Keratinocyte (primary cell): ENCODE measurements around the gene MPZL2. TPM values are rescaled to one million over a fixed set of nuclear protein-coding genes. Genes with fewer than 3 reads are reported as not detected.

ENCODE experiments used
- DNase-seq: peaks from one replicate; pipeline ENCODE4 v3.0.0-alpha.2; 2011; ENCODE audit warnings: low read depth, missing footprints, low spot score
- FAIRE-seq: peaks from 2 replicates; lab custom pipeline; 2011; peaks lifted over from hg19 to GRCh38; lab: Jason Lieb, UNC
- H2AFZ ChIP-seq: 2 replicates; pipeline ENCODE4 v1.6.0; 2012; ENCODE audit warnings: low read length, control low read depth, inconsistent platforms; ENCODE audit not compliant: control insufficient read depth
- H3K27ac ChIP-seq: 2 replicates; pipeline ENCODE4 v1.5.1; 2011; ENCODE audit warnings: low read length; ENCODE audit not compliant: control insufficient read depth, insufficient read depth
- H3K27me3 ChIP-seq: 3 replicates; pipeline ENCODE4 v1.6.0; 2011; ENCODE audit warnings: low read length; ENCODE audit not compliant: control insufficient read depth, insufficient read depth; ENCODE audit errors: extremely low read depth
- H3K36me3 ChIP-seq, 2 experiments: 2 replicates in 1 of 2; 3 replicates in 1 of 2; pipeline ENCODE4 v1.5.1; 2011; ENCODE audit warnings: low read length in 2 of 2, mild to moderate bottlenecking in 1 of 2; ENCODE audit not compliant: control insufficient read depth in 2 of 2, insufficient read depth in 2 of 2; ENCODE audit errors: extremely low read depth in 1 of 2
- H3K4me1 ChIP-seq: 3 replicates; pipeline ENCODE4 v1.5.1; 2011; ENCODE audit warnings: low read length; ENCODE audit not compliant: control insufficient read depth, insufficient read depth; ENCODE audit errors: extremely low read depth
- H3K4me2 ChIP-seq: 3 replicates; pipeline ENCODE4 v1.6.0; 2011; ENCODE audit warnings: low read depth, low read length; ENCODE audit not compliant: control insufficient read depth, insufficient read depth; ENCODE audit errors: extremely low read depth
- H3K4me3 ChIP-seq, 3 experiments: fragments of 200-600 bp in 1 of 3; sonication (generic) in 1 of 3; 2 replicates in 2 of 3; 3 replicates in 1 of 3; pipeline ENCODE4 v1.5.1; 2011 to 2016; ENCODE audit warnings: low read length in 3 of 3, mild to moderate bottlenecking in 3 of 3, control low read depth in 2 of 3, inconsistent platforms in 1 of 3, low read depth in 1 of 3, mixed read lengths in 1 of 3, mixed run types in 1 of 3, moderate library complexity in 1 of 3; ENCODE audit not compliant: control insufficient read depth in 2 of 3, insufficient read depth in 2 of 3; ENCODE audit errors: extremely low read depth in 1 of 3
- H3K79me2 ChIP-seq: 2 replicates; pipeline ENCODE4 v1.6.0; 2012; ENCODE audit warnings: low read length; ENCODE audit not compliant: control insufficient read depth, insufficient read depth
- H3K9ac ChIP-seq: 3 replicates; pipeline ENCODE4 v1.6.0; 2011; ENCODE audit warnings: low read length; ENCODE audit not compliant: control insufficient read depth, insufficient read depth; ENCODE audit errors: extremely low read depth
- H3K9me1 ChIP-seq: 3 replicates; pipeline ENCODE4 v1.6.0; 2011; ENCODE audit warnings: low read length; ENCODE audit not compliant: control insufficient read depth, insufficient read depth; ENCODE audit errors: extremely low read depth
- H3K9me3 ChIP-seq: 2 replicates; pipeline ENCODE4 v1.5.1; 2012; ENCODE audit warnings: low read depth, low read length; ENCODE audit not compliant: control insufficient read depth
- H4K20me1 ChIP-seq: 3 replicates; pipeline ENCODE4 v1.6.0; 2011; ENCODE audit warnings: low read length; ENCODE audit not compliant: control insufficient read depth, insufficient read depth; ENCODE audit errors: extremely low read depth
- CTCF ChIP-seq, 3 experiments: IDR thresholded peaks in 1 of 3; conservative IDR thresholded peaks in 1 of 3; optimal IDR thresholded peaks in 1 of 3; 2 replicates in 2 of 3; 3 replicates in 1 of 3; pipeline versions ENCODE3 to v1.5.1; 2011; ENCODE audit warnings: low read length in 3 of 3, mild to moderate bottlenecking in 3 of 3, moderate library complexity in 2 of 3, control low read depth in 1 of 3, inconsistent platforms in 1 of 3; ENCODE audit not compliant: insufficient read depth in 2 of 3; ENCODE audit errors: extremely low read depth in 1 of 3
- EZH2 ChIP-seq: IDR thresholded peaks from one replicate; pipeline ENCODE4 v1.6.1; 2012; ENCODE audit warnings: inconsistent platforms, mild to moderate bottlenecking, low read length, moderate library complexity
- dilution Hi-C: fragments of 300-500 bp; cut with MboI; formaldehyde crosslinking; loops from one replicate; pipeline ENCODE4 v1.7.0; 2020; ENCODE audit warnings: low sequenced_read_pairs; ENCODE audit not compliant: extremely low pct_ligation_motif_present
- polyA plus RNA-seq, 5 experiments: library from polyadenylated mRNA; depleted of rRNA in 3 of 5; stranded (reverse) in 3 of 5; stranded (forward) in 1 of 5; unstranded in 1 of 5; fragments of >200 nt; gene quantifications; 1 replicate in 1 of 5; 2 replicates in 3 of 5; 3 replicates in 1 of 5; pipeline versions ENCODE4 v1.2.1 to v1.2.3, GENCODE V29; 2011 to 2012; ENCODE audit warnings: missing spikeins in 2 of 5, low read depth in 1 of 5, low replicate concordance in 1 of 5

MPZL2 gene
- polyA plus RNA-seq, 1 donor (not counting 4 experiments of a cell fraction or from before 2014, with no cell fraction given), result 225 TPM

GRCh38 chr11:118306556-118306955 lies 42.5 kb upstream of the MPZL2 start:
- dilution Hi-C loops, result no loop called here
- no peak for TF ChIP-seq CTCF (optimal IDR thresholded peaks at IDR 0.05 in 1 of 3, IDR thresholded peaks at IDR 0.05 in 1 of 3, conservative IDR thresholded peaks at IDR 0.05 in 1 of 3; ENCODE audit: extremely low read depth in 1 of 3, insufficient read depth in 2 of 3, low read length in 3 of 3)
- TF ChIP-seq EZH2, result no peak

GRCh38 chr11:118305726-118306125 lies 41.6 kb upstream of the MPZL2 start:
- Histone ChIP-seq H3K9ac (no peak overlapping the region), H3K4me2 (no peak overlapping the region), H4K20me1 (no peaks in the 10 kb centered on the region), H3K27ac (no peak overlapping the region), H3K4me3 (no peak overlapping the region), H3K27me3 (peaks cover 4% of the 10 kb centered on the region), H3K36me3 (no peaks in the 10 kb centered on the region), H3K9me1 (no peaks in the 10 kb centered on the region), H3K9me3 (no peaks in the 10 kb centered on the region), H2AFZ (no peak overlapping the region), H3K79me2 (no peaks in the 10 kb centered on the region), H3K4me1 (no peaks in the 10 kb centered on the region)
- TF ChIP-seq CTCF (optimal IDR thresholded peaks at IDR 0.05 in 1 of 3, IDR thresholded peaks at IDR 0.05 in 1 of 3, conservative IDR thresholded peaks at IDR 0.05 in 1 of 3; ENCODE audit: extremely low read depth in 1 of 3, insufficient read depth in 2 of 3, low read length in 3 of 3) (no peak), EZH2 (no peak)
- DNase-seq (no peak), FAIRE-seq (no peak)
- dilution Hi-C loops, result no loop called here

More at GRCh38 chr11:118306556-118306955, 42.5 kb upstream of the MPZL2 start:
- Histone ChIP-seq H3K9me1 (no peaks in the 10 kb centered on the region), H3K9ac (no peak overlapping the region), H3K4me1 (no peaks in the 10 kb centered on the region), H3K27ac (no peak overlapping the region), H3K36me3 (no peaks in the 10 kb centered on the region), H3K4me2 (no peak overlapping the region), H3K9me3 (no peaks in the 10 kb centered on the region), H4K20me1 (no peaks in the 10 kb centered on the region), H3K27me3 (no peaks in the 10 kb centered on the region), H3K4me3 (no peak overlapping the region), H3K79me2 (no peaks in the 10 kb centered on the region), H2AFZ (no peak overlapping the region)
- no peak for FAIRE-seq
- DNase-seq, result no peak
